Tibial nerve (tissue), 4 donors: ENCODE data around the gene HARS2. TPM values are rescaled to one million over a fixed set of nuclear protein-coding genes. Genes with fewer than 3 reads are reported as not detected.

ENCODE experiments used
- DNase-seq, 2 donors: peaks; one replicate each; pipeline ENCODE4 v3.0.0-alpha.2; 2019; ENCODE audit warnings: low spot score in 2 of 2
- H3K27ac ChIP-seq, 4 donors: fragments of 200-600 bp; sonication (generic) in 3 of 4; one replicate each; pipeline ENCODE4 v1.5.1; 2017 to 2019; ENCODE audit warnings: mild to moderate bottlenecking in 1 of 4
- H3K27me3 ChIP-seq, 2 donors: fragments of 200-600 bp; sonication (generic) in 1 of 2; one replicate each; pipeline versions ENCODE4 v1.5.1 to v1.6.0; 2017 to 2019
- H3K36me3 ChIP-seq, 3 donors: fragments of 200-600 bp; sonication (generic); one replicate each; pipeline ENCODE4 v1.5.1; 2018 to 2019
- H3K4me1 ChIP-seq, 4 donors: fragments of 200-600 bp; sonication (generic) in 3 of 4; one replicate each; pipeline ENCODE4 v1.5.1; 2017 to 2019
- H3K4me3 ChIP-seq, 4 donors: fragments of 200-600 bp; sonication (generic) in 3 of 4; one replicate each; pipeline ENCODE4 v1.5.1; 2017 to 2019; ENCODE audit warnings: mild to moderate bottlenecking in 1 of 4, moderate library complexity in 1 of 4
- H3K9me3 ChIP-seq, 4 donors: fragments of 200-600 bp; sonication (generic) in 3 of 4; one replicate each; pipeline ENCODE4 v1.5.1; 2017 to 2019
- CTCF ChIP-seq, 5 experiments: fragments of 200-600 bp in 3 of 5; fragments of 450-650 bp in 2 of 5; sonication (generic) in 3 of 5; IDR thresholded peaks; one replicate each; pipeline ENCODE4 v1.5.1; 2016 to 2019; ENCODE audit warnings: antibody characterized with exemption in 5 of 5, mild to moderate bottlenecking in 3 of 5, moderate library complexity in 2 of 5
- EP300 ChIP-seq, 2 donors: sonication (generic); formaldehyde crosslinking; IDR thresholded peaks; one replicate each; pipeline ENCODE4 v1.6.1; 2017; ENCODE audit warnings: antibody characterized with exemption in 2 of 2, mild to moderate bottlenecking in 1 of 2
- POLR2A ChIP-seq, 2 donors: fragments of 450-650 bp; IDR thresholded peaks; one replicate each; pipeline ENCODE4 v1.6.1; 2017; ENCODE audit warnings: antibody characterized with exemption in 2 of 2, mild to moderate bottlenecking in 2 of 2, moderate library complexity in 2 of 2
- WGBS, 2 donors: methylation state at CpG; one replicate each; pipeline ENCODE4 v1.1.5; 2018; 5-methylcytosine and 5-hydroxymethylcytosine counted together
- small RNA-seq: library from RNA; depleted of rRNA; stranded (forward); fragments of <200 nt; gene quantifications from one replicate; pipeline ENCODE3, GENCODE V24; 2016
- total RNA-seq, 4 donors: library from RNA; depleted of rRNA; stranded (reverse); fragments of >200 nt; gene quantifications; one replicate each; pipeline ENCODE4 v1.1.0, GENCODE V29; 2016

Gene HARS2
- total RNA-seq, 4 donors from 2014 or later: 33.9 to 41.2 (median 35.1) TPM

DNA sequence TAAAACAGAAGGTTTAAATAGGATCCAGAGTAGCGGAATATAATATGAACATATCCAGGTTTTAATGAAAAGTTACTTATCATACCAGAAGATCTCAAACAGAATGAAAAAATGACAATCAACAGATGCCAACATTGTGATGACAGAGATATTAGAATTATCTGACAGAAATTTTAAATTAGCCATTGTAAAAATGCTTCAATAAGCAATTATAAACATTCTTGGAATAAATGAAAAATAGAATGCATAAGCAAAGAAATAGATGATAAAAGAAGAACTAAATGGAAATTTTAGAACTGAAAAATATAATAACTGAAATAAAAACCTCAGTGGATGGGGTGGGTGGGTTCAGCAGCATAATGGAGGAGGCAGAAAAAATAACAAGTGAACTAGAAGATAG lies 46.2 kb downstream of the HARS2 start:
- Histone ChIP-seq H3K27me3 (no peaks in the 10 kb centered on the region), H3K4me3 (no peak overlapping the region), H3K27ac (no peak overlapping the region), H3K4me1 (no peaks in the 10 kb centered on the region), H3K9me3 (peaks cover 0 to 18% (median 0%) of the 10 kb centered on the region in 4 donors), H3K36me3 (no peaks in the 10 kb centered on the region)
- TF ChIP-seq CTCF (IDR thresholded peaks at IDR 0.05) (no peak), EP300 (IDR thresholded peaks at IDR 0.05) (no peak), POLR2A (IDR thresholded peaks at IDR 0.05) (no peak)
- WGBS, 2 donors: 76 to 83% methylated on average over 1 of the region's 1 CpG
- DNase-seq: no peak

DNA sequence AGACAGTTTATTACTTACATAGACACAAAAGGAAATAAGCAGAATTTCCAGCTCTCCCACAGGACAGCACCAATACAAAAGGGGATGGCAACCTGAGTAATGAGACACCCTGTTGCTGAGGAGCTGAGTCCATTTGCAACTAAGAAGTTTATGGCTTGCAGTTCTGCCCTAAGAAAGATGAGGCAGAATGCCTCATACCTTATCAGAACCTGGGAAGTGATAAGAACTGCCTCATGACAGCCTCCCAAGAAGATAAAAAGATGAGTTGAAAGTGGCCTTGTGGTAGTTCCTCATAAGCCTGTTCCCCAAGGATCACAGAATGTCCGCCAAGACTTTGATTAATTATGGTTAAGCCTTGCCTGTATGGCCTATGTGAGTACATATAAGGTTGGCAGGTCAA lies 50.7 kb downstream of the HARS2 start:
- WGBS, 2 donors: 77 to 94% methylated on average over 1 of the region's 1 CpG
- H3K36me3 ChIP-seq: no peaks in the 10 kb centered on the region
- no peaks in the 10 kb centered on the region for H3K27me3 ChIP-seq
- no peak for TF ChIP-seq CTCF (IDR thresholded peaks at IDR 0.05)
- TF ChIP-seq EP300 (IDR thresholded peaks at IDR 0.05): no peak
- no peak for TF ChIP-seq POLR2A (IDR thresholded peaks at IDR 0.05)
- no peaks in the 10 kb centered on the region for H3K4me1 ChIP-seq
- H3K4me3 ChIP-seq: no peak overlapping the region
- H3K9me3 ChIP-seq: peaks cover 0 to 49% (median 0%) of the 10 kb centered on the region in 4 donors
- no peak for DNase-seq
- no peak overlapping the region for H3K27ac ChIP-seq

Small RNAs within 50 kb of the gene (small RNA-seq; reads per million reads assigned to genes)
- gene VTRNA1-1: 37.9 reads per million, percentile 94 among the genes with 10 or more reads in this experiment
- 1.2 reads per million, percentile 32 among the genes with 10 or more reads in this experiment for gene VTRNA1-2
- not detected for gene VTRNA1-3

Other genes starting within 250 kb of the HARS2 start
- gene EIF4EBP3, start 143.8 kb upstream of the HARS2 start, total RNA-seq: 10 to 100 TPM; 12.3 to 29.4 (median 14.9) TPM
- gene SRA1, start 134.0 kb upstream of the HARS2 start, total RNA-seq: 10 to 100 TPM; 16.6 to 23.7 (median 19.2) TPM
- 10 to 100 TPM; 43.7 to 70.8 (median 48.4) TPM for gene APBB3, start 126.9 kb upstream of the HARS2 start, total RNA-seq
- 10 to 100 TPM; 22.9 to 36.9 (median 26.8) TPM for gene SLC35A4, start 126.6 kb upstream of the HARS2 start, total RNA-seq
- gene CD14, start 58.3 kb upstream of the HARS2 start, total RNA-seq: 10 to 100 TPM; 54.6 to 81.0 (median 77.0) TPM
- gene TMCO6, start 52.0 kb upstream of the HARS2 start, total RNA-seq: 100 to 1,000 TPM in 1 of 4 donors, 10 to 100 TPM in 3; 72.8 to 129 (median 93.0) TPM
- gene NDUFA2, start 43.8 kb upstream of the HARS2 start, total RNA-seq: 10 to 100 TPM; 52.2 to 80.6 (median 64.3) TPM
- 100 to 1,000 TPM in 2 of 4 donors, 10 to 100 TPM in 2; 91.6 to 142 (median 108) TPM for gene IK, start 43.6 kb upstream of the HARS2 start, total RNA-seq
- 10 to 100 TPM; 15.1 to 33.0 (median 21.1) TPM for gene WDR55, start 26.6 kb upstream of the HARS2 start, total RNA-seq
- 1 to 10 TPM; 1.3 to 6.1 (median 2.0) TPM for gene DND1, start 17.9 kb upstream of the HARS2 start, total RNA-seq
- 10 to 100 TPM; 45.4 to 63.9 (median 48.6) TPM for gene HARS1, start 85 bp upstream of the HARS2 start, total RNA-seq
- gene ZMAT2, start 9.0 kb downstream of the HARS2 start, total RNA-seq: 10 to 100 TPM; 25.5 to 43.1 (median 33.6) TPM
- gene PCDHA1, start 94.7 kb downstream of the HARS2 start, total RNA-seq: not detected
- under 1 TPM in 1 of 4 donors, not detected in 3; 0.21 TPM for gene PCDHA2, start 103.4 kb downstream of the HARS2 start, total RNA-seq
- gene PCDHA3, start 109.6 kb downstream of the HARS2 start, total RNA-seq: 1 to 10 TPM in 1 of 4 donors, under 1 TPM in 3; 0.84 to 3.5 (median 0.94) TPM
- 1 to 10 TPM; 1.6 to 5.7 (median 2.0) TPM for gene PCDHA4, start 115.6 kb downstream of the HARS2 start, total RNA-seq
- 1 to 10 TPM in 1 of 4 donors, under 1 TPM in 3; 0.39 to 2.7 (median 0.54) TPM for gene PCDHA5, start 130.2 kb downstream of the HARS2 start, total RNA-seq
- 1 to 10 TPM; 1.3 to 1.9 (median 1.4) TPM for gene PCDHA6, start 136.5 kb downstream of the HARS2 start, total RNA-seq
- 1 to 10 TPM; 1.2 to 2.9 (median 1.7) TPM for gene PCDHA7, start 142.8 kb downstream of the HARS2 start, total RNA-seq
- 1 to 10 TPM in 1 of 4 donors, under 1 TPM in 3; 0.63 to 2.0 (median 0.84) TPM for gene PCDHA8, start 149.7 kb downstream of the HARS2 start, total RNA-seq
- 1 to 10 TPM in 1 of 4 donors, under 1 TPM in 3; 0.39 to 1.8 (median 0.64) TPM for gene PCDHA9, start 156.9 kb downstream of the HARS2 start, total RNA-seq
- gene PCDHA10, start 164.4 kb downstream of the HARS2 start, total RNA-seq: 1 to 10 TPM in 3 of 4 donors, under 1 TPM in 1; 0.78 to 4.4 (median 2.4) TPM
- gene PCDHA11, start 177.5 kb downstream of the HARS2 start, total RNA-seq: 1 to 10 TPM in 1 of 4 donors, under 1 TPM in 3; 0.60 to 1.3 (median 0.91) TPM
- 10 to 100 TPM in 1 of 4 donors, 1 to 10 TPM in 3; 3.3 to 10.5 (median 6.7) TPM for gene PCDHA12, start 183.9 kb downstream of the HARS2 start, total RNA-seq
- 1 to 10 TPM in 3 of 4 donors, under 1 TPM in 1; 0.66 to 3.0 (median 1.7) TPM for gene PCDHA13, start 190.7 kb downstream of the HARS2 start, total RNA-seq
- gene PCDHAC1, start 234.8 kb downstream of the HARS2 start, total RNA-seq: 1 to 10 TPM; 1.2 to 3.3 (median 2.7) TPM